ENCODE results near the gene MADCAM1. TPM values are rescaled to one million over a fixed set of nuclear protein-coding genes. Genes with fewer than 3 reads are reported as not detected.

Gene MADCAM1
- total and polyA plus RNA-seq, 2 donors (not counting 1 experiment from before 2014, with no cell fraction given): 0.70 to 2.5 TPM

GRCh38 chr19:525857-526419 is 29.7 kb downstream of the MADCAM1 start:
- WGBS (ENCODE audit: insufficient coverage): 83% methylated on average over 12 of the region's 13 CpGs
- Histone ChIP-seq H3K27me3 (replicated peaks in 1 of 4; ENCODE audit: control extremely low read depth in 1 of 4, control insufficient read depth in 3 of 4, insufficient read depth in 4 of 4, low read length in 3 of 4) (peaks cover 0 to 4% (median 0%) of the 10 kb centered on the region in 4 experiments), H3K4me1 (ENCODE audit: control insufficient read depth in 2 of 2, insufficient read depth in 2 of 2, low read length in 2 of 2) (peaks cover 0 to 6% of the 10 kb centered on the region in 2 donors), H3K79me2 (ENCODE audit: control insufficient read depth, insufficient read depth, low read length) (no peaks in the 10 kb centered on the region), H3K4me2 (replicated peaks; ENCODE audit: low read depth, low read length, poor library complexity, severe bottlenecking) (no peak overlapping the region), H3K36me3 (replicated peaks in 1 of 2; ENCODE audit: control extremely low read depth in 1 of 2, control insufficient read depth in 1 of 2, extremely low read depth in 1 of 2, insufficient read depth in 2 of 2, low read length in 1 of 2) (no peaks in the 10 kb centered on the region), H3K9me3 (ENCODE audit: control extremely low read depth in 1 of 3, control insufficient read depth in 2 of 3, insufficient read depth in 1 of 3, low read length in 2 of 3) (peaks cover 0 to 13% (median 0%) of the 10 kb centered on the region in 3 donors), H2AFZ (ENCODE audit: insufficient read depth, low read depth, low read length, poor library complexity, severe bottlenecking) (no peak overlapping the region), H3K4me3 (ENCODE audit: control extremely low read depth in 1 of 5, extremely low read depth in 1 of 5, insufficient read depth in 1 of 5, low read depth in 2 of 5, low read length in 4 of 5) (no peak overlapping the region), H4K20me1 (ENCODE audit: control insufficient read depth, insufficient read depth, low read length, poor library complexity, severe bottlenecking) (no peaks in the 10 kb centered on the region), H3K9ac (ENCODE audit: low read length) (no peak overlapping the region), H3K27ac (ENCODE audit: low read length in 2 of 2) (no peak overlapping the region)
- no peaks in the 10 kb centered on the region for H3K9me3 Mint-ChIP-seq (ENCODE audit: insufficient read depth)
- H3K4me3 Mint-ChIP-seq: no peak overlapping the region
- peaks cover 9% of the 10 kb centered on the region for H3K27me3 Mint-ChIP-seq
- ATAC-seq (ENCODE audit: low read depth): no peak
- DNase-seq: no peak
- no peak overlapping the region for H3K27ac Mint-ChIP-seq
- peaks cover 3% of the 10 kb centered on the region for H3K4me1 Mint-ChIP-seq
- TF ChIP-seq, protein P1, sequence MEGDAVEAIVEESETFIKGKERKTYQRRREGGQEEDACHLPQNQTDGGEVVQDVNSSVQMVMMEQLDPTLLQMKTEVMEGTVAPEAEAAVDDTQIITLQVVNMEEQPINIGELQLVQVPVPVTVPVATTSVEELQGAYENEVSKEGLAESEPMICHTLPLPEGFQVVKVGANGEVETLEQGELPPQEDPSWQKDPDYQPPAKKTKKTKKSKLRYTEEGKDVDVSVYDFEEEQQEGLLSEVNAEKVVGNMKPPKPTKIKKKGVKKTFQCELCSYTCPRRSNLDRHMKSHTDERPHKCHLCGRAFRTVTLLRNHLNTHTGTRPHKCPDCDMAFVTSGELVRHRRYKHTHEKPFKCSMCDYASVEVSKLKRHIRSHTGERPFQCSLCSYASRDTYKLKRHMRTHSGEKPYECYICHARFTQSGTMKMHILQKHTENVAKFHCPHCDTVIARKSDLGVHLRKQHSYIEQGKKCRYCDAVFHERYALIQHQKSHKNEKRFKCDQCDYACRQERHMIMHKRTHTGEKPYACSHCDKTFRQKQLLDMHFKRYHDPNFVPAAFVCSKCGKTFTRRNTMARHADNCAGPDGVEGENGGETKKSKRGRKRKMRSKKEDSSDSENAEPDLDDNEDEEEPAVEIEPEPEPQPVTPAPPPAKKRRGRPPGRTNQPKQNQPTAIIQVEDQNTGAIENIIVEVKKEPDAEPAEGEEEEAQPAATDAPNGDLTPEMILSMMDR (IDR thresholded peaks at IDR 0.05): no peak
- TF ChIP-seq EZH2 (IDR thresholded peaks at IDR 0.05; ENCODE audit: borderline replicate concordance, insufficient read depth, low read depth, low read length, poor library complexity, severe bottlenecking): no peak
- CTCF ChIA-PET: no interaction called here
- POLR2A ChIA-PET: no interaction called here
- intact Hi-C loops (cut with micrococcal nuclease): no loop called here

Measured in B cell (primary cell).